Measurements from ENCODE around the gene CASS4. TPM values are rescaled to one million over a fixed set of nuclear protein-coding genes. Genes with fewer than 3 reads are reported as not detected.

CASS4 gene
- total RNA-seq, 2 experiments from 2014 or later, result 0.15 TPM; not detected in 1

DNA sequence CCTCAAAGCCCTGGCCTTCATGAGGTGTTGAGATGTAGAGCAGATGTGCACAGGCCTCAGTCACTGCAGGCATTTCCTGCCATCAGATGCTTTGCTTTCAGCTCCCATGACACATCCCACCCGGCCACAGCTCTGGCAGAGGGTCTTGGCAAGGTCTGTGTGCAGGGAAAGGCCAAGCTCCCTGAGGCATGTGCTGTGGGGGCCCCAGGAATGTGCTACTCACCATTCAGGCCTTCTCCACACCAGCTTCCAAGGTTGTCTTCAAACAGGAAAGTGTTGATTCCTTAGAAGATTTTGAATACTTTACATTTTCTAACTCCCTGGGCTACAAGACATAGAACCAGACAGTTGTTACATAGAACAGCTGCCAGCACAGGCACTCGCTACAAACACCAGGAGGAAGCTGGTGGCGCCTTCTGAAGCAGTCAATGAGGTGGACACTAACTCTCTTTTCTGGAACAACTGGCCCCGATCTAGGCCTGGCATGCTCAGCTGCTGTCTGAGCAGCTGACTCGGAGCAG, 27.8 kb downstream of the CASS4 start:
- H2AFZ ChIP-seq (ENCODE audit: low read length), result no peak overlapping the region
- H3K79me2 ChIP-seq (ENCODE audit: insufficient read depth, low read depth, low read length), result no peaks in the 10 kb centered on the region
- TF ChIP-seq, protein P1, sequence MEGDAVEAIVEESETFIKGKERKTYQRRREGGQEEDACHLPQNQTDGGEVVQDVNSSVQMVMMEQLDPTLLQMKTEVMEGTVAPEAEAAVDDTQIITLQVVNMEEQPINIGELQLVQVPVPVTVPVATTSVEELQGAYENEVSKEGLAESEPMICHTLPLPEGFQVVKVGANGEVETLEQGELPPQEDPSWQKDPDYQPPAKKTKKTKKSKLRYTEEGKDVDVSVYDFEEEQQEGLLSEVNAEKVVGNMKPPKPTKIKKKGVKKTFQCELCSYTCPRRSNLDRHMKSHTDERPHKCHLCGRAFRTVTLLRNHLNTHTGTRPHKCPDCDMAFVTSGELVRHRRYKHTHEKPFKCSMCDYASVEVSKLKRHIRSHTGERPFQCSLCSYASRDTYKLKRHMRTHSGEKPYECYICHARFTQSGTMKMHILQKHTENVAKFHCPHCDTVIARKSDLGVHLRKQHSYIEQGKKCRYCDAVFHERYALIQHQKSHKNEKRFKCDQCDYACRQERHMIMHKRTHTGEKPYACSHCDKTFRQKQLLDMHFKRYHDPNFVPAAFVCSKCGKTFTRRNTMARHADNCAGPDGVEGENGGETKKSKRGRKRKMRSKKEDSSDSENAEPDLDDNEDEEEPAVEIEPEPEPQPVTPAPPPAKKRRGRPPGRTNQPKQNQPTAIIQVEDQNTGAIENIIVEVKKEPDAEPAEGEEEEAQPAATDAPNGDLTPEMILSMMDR (conservative IDR thresholded peaks at IDR 0.05; ENCODE audit: low read length), result no peak
- no peak for TF ChIP-seq EZH2phosphoT487 (IDR thresholded peaks at IDR 0.05; ENCODE audit: borderline replicate concordance, low read depth, low read length)
- no peaks in the 10 kb centered on the region for H4K20me1 ChIP-seq (ENCODE audit: insufficient read depth, low read length)
- H3K4me3 ChIP-seq (ENCODE audit: low read depth, low read length, poor library complexity, severe bottlenecking), result no peak overlapping the region
- ChIA-PET CTCF (ENCODE audit: unreplicated experiment) (no interaction called here), POLR2A (no interaction called here)
- BruUV-seq (replicated peaks), result no TSS peak
- intact Hi-C loops (cut with micrococcal nuclease; ENCODE audit: unreplicated experiment), result no loop called here
- DNase-seq (ENCODE audit: low spot score), result no peak
- H3K27ac ChIP-seq (ENCODE audit: low read depth, low read length, poor library complexity, severe bottlenecking), result no peak overlapping the region
- H3K4me2 ChIP-seq (ENCODE audit: low read length), result no peak overlapping the region
- H3K4me1 ChIP-seq (ENCODE audit: insufficient read depth, low read length, poor library complexity, severe bottlenecking), result no peaks in the 10 kb centered on the region
- H3K36me3 ChIP-seq (ENCODE audit: insufficient read depth, low read length), result no peaks in the 10 kb centered on the region
- H3K9me2 ChIP-seq (ENCODE audit: insufficient read depth, low read length), result no peaks in the 10 kb centered on the region
- H3K9me3 ChIP-seq (ENCODE audit: low read length), result no peaks in the 10 kb centered on the region

DNA sequence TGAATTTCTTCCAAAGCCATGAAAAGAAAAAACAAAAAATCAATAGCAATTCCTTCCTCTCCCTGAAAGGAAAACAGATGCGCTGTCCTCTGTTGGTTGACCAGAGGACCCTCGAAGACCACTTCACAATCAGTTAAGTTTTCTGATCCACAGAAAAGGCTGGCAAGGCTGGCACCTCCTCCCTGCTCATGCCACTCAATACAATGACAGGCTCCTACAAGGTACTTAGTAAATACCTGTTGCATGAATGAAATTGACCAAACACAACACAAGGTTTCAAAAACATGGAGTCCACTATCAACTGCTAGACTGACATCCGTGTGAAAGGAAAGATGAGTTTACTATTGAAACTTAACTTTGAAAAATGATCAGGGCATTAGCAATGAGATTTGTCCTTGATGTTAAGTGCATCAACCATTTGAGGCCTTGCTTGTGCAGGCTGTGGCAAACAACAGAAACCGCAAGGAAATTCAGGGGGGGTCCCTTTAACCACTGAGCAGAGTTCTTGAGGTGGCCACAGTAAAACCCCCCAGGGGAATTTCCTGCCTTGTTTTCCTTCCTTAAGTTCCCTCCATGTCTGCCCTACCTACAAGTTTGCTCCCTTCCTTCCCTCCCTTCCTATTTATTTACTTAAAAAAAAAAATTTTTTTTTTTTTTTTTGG, 28.4 kb downstream of the CASS4 start:
- Histone ChIP-seq H3K79me2 (ENCODE audit: insufficient read depth, low read depth, low read length) (no peaks in the 10 kb centered on the region), H2AFZ (ENCODE audit: low read length) (no peak overlapping the region), H3K9me2 (ENCODE audit: insufficient read depth, low read length) (no peaks in the 10 kb centered on the region), H3K27ac (ENCODE audit: low read depth, low read length, poor library complexity, severe bottlenecking) (no peak overlapping the region), H3K4me1 (ENCODE audit: insufficient read depth, low read length, poor library complexity, severe bottlenecking) (no peaks in the 10 kb centered on the region), H3K4me3 (ENCODE audit: low read depth, low read length, poor library complexity, severe bottlenecking) (no peak overlapping the region), H3K36me3 (ENCODE audit: insufficient read depth, low read length) (no peaks in the 10 kb centered on the region), H3K9me3 (ENCODE audit: low read length) (no peaks in the 10 kb centered on the region), H3K4me2 (ENCODE audit: low read length) (no peak overlapping the region), H4K20me1 (ENCODE audit: insufficient read depth, low read length) (no peaks in the 10 kb centered on the region)
- ChIA-PET POLR2A (no interaction called here), CTCF (ENCODE audit: unreplicated experiment) (no interaction called here)
- no TSS peak for BruUV-seq (replicated peaks)
- intact Hi-C loops (cut with micrococcal nuclease; ENCODE audit: unreplicated experiment), result no loop called here
- no peak for DNase-seq (ENCODE audit: low spot score)
- TF ChIP-seq, protein P1 (conservative IDR thresholded peaks at IDR 0.05; ENCODE audit: low read length), result no peak
- no peak for TF ChIP-seq EZH2phosphoT487 (IDR thresholded peaks at IDR 0.05; ENCODE audit: borderline replicate concordance, low read depth, low read length)
